NCI-H2196 treated with DMSO at 0.1 percent for 48 hours (cell line): ENCODE measurements around the gene C19orf47.
A peak's percentile ranks its signal among the peaks of the same experiment; 100 is the strongest.

Experiments used
- DNase-seq: peaks from one replicate; lab custom pipeline; 2025; ENCODE audit not compliant: unreplicated experiment; lab: John Stamatoyannopoulos, UW

The C19orf47 gene, protein sequence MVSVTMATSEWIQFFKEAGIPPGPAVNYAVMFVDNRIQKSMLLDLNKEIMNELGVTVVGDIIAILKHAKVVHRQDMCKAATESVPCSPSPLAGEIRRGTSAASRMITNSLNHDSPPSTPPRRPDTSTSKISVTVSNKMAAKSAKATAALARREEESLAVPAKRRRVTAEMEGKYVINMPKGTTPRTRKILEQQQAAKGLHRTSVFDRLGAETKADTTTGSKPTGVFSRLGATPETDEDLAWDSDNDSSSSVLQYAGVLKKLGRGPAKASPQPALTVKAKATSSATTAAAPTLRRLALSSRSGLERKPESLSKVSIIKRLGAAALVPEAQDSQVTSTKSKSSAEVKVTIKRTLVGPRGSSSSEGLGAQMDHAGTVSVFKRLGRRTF

DNA sequence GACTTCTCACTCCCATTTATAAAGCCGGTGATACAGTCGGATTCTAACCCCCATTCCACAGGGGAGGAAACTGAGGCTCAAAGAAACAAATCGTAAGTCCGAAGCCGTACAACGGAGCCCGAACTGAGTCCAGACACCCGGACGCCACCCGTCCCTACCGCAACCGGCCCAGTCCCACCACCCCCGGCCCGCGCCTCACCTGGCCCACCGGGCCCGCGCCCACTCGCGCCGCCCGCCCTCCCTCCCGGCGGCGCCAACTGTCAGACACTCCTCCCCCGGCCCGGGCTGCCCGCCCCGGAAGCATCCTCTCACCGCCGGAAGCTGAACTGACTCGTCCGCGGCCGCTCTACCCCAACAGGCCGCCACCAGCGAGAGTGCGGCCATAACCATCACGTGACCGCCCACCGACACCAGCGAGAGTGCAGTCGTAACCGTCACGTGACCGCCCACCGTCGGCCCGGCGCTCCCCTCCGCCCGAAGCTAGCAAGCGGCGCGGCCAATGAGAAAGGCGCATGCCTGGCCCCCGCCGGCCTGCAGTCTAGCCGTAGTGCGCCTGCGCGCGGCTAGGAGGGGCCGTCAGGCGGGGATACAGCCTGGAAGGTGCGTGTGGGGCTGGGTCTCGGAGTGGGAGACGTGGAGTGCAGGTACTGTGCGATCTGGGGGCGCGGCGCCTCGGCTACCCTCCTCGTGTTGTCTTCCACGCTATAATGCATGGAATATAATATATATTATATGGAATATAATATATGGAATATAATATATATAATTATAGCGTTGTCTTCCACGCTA is at the start of gene C19orf47, which contains the start of gene PLD3:
Gene C19orf47 (minus strand): TSS at position 273 of the 789 bp plus-strand sequence. CDS start 6,540 bp downstream, outside the sequence.
Gene PLD3 (plus strand): TSS at position 571 of the 789 bp plus-strand sequence. CDS start 17,789 bp downstream, outside the sequence.
- peak; percentile 98 for DNase-seq

DNA sequence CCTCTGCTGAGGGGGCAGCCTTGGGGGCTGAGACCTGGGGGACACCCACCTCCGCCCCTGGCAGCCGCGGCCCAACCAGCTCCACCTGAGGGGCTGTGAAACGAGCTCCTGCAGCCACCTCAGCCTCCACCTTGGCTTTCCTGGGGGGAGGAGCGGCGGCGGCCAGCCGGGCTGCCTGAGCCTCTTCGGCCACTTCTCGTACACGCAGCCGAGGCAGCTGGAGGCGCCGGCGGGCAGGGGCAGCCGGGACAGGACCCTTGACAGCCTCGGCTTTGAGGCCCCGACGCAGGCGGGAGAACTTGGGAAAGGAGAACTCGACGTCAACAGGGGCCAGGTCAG is 49.3 kb upstream of the C19orf47 start:
- DNase-seq = no peak

DNA sequence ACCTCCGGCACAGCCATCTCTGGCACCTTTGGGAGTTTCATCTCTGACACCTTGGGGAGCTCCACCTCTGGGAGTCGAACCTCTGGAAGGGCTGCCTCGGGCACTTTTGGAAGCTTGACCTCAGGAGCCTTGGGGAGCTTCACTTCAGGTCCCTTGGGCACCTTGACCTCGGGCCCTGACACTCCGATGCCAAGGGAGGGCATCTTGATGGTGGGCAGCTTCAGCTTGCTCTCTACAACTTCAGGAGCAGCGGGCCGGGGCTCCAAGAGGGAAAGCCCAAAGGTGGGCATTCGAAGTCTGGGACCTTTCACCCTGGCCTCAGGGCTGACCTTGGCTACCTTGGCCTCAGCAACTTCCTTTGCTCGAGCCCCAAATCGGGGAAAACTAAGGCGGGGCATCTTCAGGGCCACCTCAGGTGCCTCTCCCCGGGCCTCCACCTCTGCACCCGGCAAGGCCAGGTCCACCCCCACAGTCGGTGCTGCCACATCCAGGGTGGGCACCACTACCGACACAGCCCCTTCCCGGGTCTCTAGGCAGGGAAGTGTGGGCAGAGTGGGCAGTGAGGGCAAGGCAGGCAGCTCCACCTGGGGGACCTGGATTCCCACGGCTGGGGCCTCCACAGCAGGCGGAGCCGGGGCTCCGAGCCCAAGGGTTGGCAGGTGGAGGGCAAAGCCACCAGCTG is 48.8 kb upstream of the C19orf47 start:
- no peak for DNase-seq

- no peak for DNase-seq
Measured at GRCh38 chr19:40395956-40396355, 47.8 kb upstream of the C19orf47 start.

GRCh38 chr19:40394816-40395210 is 46.6 kb upstream of the C19orf47 start:
- no peak for DNase-seq

GRCh38 chr19:40393894-40394815 is 46.0 kb upstream of the C19orf47 start:
- DNase-seq = no peak

DNA sequence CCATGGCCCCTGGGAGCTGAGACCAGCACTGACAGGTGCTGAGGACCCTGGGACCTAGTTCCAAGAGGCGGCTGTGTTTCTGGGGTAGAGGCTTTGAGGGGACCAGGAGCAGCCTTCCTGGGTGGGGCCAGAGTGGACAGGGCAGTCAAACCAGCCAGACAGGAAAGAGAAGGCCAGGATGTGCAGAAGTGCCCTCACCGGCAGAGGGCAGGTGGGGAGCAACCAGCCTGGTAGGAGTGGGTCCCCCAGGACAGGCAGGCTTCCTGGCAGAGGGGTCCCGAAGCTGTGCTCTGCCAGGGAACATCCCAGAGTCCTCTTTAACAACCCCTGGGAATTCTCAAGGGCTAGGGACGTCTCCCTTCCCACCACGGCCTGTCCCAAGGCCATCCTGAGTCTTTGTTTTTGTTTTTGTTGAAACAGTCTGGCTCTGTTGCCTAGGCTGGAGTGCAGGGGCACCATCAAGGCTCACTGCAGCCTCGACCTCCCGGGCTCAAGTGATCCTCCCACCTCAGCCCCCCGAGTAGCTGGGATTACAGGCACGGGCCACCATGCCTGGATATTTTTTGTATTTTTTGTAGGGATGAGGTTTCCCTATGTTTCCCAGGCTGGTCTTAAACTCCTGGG is 44.8 kb upstream of the C19orf47 start:
- DNase-seq = no peak

GRCh38 chr19:40392123-40392522 is 43.9 kb upstream of the C19orf47 start:
- no peak for DNase-seq

DNA sequence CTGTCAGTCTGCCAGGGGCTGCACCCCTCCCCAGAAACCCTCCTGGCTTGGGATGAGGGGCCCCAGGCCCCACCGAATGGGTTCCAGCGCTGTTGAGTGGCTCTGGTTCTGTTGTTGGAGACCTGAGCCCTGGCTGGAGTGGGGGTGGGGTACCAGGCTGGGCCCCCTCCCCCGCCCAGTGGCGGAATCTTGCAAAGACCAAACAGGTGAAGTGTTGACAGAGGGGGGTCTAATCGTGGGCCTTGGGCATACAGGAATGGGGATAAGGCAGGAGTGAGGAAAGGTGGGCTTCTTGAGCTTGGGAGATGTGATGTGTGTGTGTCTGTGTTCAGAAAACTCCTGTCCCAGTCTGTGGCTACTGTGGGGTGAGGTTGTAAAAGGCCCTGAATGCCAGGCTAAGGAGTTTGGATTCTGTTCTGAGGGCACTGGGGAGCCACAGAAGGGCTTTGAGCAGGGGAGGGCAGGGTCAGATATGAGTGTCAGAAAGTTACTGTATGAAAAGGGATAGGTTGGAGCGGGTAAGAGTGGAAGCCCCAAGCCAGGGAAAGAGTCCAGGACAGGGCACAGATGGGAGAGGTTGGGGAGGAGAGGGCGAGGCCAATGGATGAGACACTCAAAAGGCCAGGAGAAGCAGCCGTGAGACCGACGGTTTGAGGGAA is 42.0 kb upstream of the C19orf47 start, which contains the start of gene HIPK4:
Gene HIPK4 (minus strand): TSS at position 98 of the 659 bp plus-strand sequence. CDS start 279 bp downstream, outside the sequence.
- no peak for DNase-seq

DNA sequence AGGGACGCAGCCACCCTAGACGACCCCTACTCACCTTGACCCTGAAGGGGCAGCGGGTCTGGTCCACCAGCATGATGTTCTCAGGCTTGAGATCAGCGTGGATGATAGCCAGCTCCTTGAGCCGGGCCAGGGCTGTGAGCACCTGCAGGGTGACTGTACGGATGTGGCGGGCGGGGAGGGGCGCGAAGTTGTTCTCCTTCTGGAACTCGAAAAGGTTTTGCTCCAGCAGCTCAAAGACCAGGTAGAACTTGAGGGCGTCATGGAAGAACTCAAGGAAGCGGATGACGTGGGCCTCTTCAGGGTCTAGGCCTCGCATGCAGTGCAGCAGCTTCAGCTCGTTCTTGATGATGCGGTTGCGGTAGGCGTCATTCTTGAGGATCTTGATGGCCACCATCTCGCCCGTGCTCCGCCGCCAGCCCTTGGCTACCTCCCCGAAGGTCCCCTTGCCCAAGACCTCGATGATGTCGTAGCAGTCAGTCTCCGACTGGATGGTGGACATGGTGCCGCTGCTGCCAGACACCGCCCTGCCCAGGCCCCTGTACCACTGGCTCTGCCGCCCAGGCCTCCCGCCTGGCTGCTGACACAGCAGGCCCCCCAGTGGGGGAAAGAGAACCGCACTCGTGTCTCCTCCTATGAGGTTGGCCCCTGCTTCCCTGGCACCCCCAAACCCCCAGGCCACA is 41.3 kb upstream of the C19orf47 start:
- no peak for DNase-seq

- DNase-seq = no peak
Measured at GRCh38 chr19:40388481-40388880, 40.3 kb upstream of the C19orf47 start.

DNA sequence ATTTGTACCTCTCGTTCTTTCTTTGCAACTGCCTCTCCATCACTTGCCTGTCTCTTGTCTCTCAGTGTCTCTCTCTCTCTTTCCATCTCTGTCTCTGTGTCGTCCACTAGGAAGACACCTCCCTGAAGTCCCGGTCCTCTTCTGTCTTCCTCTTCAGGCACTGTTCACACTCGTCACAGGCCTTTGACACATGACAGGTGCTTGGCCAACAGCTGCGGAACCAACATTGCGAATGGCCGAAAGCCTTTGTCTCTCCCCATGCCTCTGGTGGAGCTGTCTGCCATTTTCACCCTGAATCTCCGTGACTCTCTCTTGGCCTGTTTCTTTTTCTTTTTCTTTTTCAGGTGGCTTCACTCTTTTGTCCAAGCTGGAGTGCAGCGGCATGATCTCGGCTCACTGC is 39.0 kb upstream of the C19orf47 start:
- DNase-seq = no peak

DNA sequence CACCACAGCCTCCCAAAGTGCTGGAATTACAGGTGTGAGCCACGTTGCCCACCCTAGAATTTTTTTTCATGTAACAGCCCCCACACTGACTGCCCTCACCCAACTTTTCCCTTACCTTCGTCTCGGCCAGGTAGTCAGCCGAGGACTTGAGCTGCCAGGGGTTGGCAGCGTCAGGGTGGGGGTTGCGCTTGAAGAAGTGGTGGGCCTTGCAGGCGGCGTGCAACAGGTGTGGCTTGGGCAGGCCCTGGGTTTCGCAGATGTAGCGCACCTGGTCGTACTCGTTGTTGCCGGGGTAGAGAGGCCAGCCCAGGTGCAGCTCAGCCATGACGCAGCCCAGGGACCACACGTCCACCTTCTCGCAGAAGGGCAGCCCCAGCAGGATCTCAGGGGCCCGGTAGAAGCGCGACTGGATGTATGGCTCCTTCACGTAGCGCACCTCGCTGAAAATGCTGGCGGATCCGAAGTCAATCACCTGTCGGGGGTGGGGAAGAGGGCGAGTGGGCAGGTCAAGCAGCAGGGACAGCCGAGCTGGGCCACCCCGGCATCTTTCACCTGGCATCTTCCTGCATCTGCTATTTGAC is 35.6 kb upstream of the C19orf47 start:
- DNase-seq = no peak

DNA sequence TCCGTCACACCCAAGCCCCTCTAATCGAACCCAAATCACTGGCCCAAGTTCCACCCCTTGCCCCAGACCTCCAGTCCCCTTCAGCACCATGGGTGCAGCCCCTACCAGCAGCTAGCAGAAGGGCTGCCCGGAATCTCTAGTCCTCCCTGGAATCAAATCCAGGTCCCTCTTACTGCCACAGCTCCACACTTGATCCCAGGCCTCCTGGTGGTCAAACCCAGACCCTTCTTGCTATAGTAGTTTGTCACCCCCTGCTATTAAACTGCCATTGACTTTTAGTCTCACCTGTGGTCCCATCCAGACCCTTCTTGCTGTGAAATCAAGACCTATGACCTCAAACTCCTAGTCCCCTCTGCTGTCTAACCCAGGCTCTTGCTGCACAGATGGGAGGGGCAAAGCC is 33.1 kb upstream of the C19orf47 start:
- no peak for DNase-seq

GRCh38 chr19:40380199-40381037 is 32.2 kb upstream of the C19orf47 start:
- DNase-seq = no peak

DNA sequence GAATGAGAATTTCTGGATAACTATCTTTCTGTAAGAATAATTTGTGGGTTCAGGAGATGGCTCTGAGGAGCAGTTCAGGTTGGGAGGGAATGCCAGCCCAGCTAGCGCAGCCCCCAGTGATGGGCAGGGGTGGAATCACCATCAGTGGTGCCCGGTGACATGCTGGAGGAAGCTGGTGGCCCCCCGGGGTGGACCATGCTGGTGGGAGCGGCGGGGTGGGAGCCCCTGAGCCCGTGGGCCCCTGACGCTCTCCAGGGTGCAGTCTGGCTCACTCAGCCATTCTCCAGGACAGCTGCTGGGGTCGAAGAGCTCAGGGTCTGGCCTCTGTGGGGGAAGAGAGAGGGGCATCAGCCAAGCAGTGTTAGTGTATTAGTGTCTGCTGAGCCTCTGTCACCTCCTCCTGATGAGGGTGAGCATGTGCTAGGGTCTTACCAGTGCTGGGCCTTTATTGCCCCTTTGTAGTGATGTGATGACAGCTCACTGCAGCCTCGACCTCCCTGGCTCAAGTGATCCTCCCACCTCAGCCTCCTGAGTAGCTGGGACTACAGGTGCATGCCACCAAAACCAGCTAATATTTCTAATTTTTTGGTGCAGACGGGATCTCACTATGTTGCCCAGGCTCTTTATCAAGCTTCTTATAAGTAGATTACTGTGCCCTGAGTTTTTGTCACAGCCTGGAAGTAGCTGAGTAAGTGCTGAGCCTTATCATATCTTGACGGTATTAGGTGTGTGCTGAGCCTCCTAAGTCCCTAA is 31.4 kb upstream of the C19orf47 start:
- no peak for DNase-seq

DNA sequence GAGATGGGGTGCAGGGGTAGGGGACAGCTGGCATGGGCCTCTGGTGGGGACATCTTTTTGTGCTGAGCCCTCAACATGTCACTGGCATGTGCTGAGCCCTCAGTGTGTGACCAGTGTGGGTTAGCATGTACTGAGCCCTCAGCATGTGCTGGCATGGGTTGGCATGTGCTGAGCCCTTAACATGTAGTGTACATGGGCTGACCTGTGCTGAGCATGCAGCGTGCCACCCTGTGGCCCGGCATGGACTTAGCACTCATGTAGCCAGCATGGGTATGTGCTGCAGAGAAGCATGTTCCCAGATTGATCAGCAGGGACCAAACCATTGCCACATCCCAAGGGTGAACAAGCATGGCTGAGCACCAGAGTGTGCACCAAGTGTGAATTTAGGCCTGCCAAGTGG is 30.3 kb upstream of the C19orf47 start:
- DNase-seq = no peak
